A172 (cell line): ENCODE measurements around the gene TMEM238L. TPM values are rescaled to one million over a fixed set of nuclear protein-coding genes. Genes with fewer than 3 reads are reported as not detected.
"Not testable (repeated sequence)": the region's sequence is repeated elsewhere in the genome, so short reads cannot be mapped to it uniquely, and the experiment has no call there.

Source experiments
- DNase-seq: peaks from one replicate; pipeline ENCODE4 v3.0.0-alpha.2; 2015; ENCODE audit warnings: low spot score
- total RNA-seq: library from RNA; depleted of rRNA; stranded (reverse); fragments of >200 nt; shearing (Covaris generic); gene quantifications from 2 replicates; pipeline ENCODE4 v1.2.3, GENCODE V29; 2014; rRNA removed

The TMEM238L gene
- total RNA-seq, result not detected in 2 replicates

- DNase-seq, result no peak
These were observed at the start of gene TMEM238L for GRCh38 chr17:10803830-10804475. TMEM238L (minus strand) TSS chr17:10804099; CDS start chr17:10803963, 136 bp downstream.

GRCh38 chr17:10846636-10847035 lies 42.7 kb upstream of the TMEM238L start:
- not testable (repeated sequence) for DNase-seq

- no peak for DNase-seq
These were observed 41.5 kb upstream of the TMEM238L start for GRCh38 chr17:10845388-10845751.

- DNase-seq, result peak; percentile 70
These were observed 40.9 kb upstream of the TMEM238L start for GRCh38 chr17:10844621-10845387.

GRCh38 chr17:10843811-10844210 lies 39.9 kb upstream of the TMEM238L start:
- no peak for DNase-seq

GRCh38 chr17:10842658-10843057 lies 38.8 kb upstream of the TMEM238L start:
- no peak for DNase-seq

- DNase-seq, result no peak
These were observed 34.8 kb upstream of the TMEM238L start for GRCh38 chr17:10838682-10839081.

- no peak for DNase-seq
These were observed 34.0 kb upstream of the TMEM238L start, which contains the start of gene PIRT for GRCh38 chr17:10837921-10838320. PIRT (minus strand) TSS chr17:10838087; CDS start chr17:10825645, 12,442 bp downstream.

- no peak for DNase-seq
These were observed 33.2 kb upstream of the TMEM238L start for GRCh38 chr17:10836966-10837590.

- no peak for DNase-seq
These were observed 32.2 kb upstream of the TMEM238L start for GRCh38 chr17:10836145-10836544.

- DNase-seq, result no peak
These were observed 27.8 kb upstream of the TMEM238L start for GRCh38 chr17:10831696-10832095.

GRCh38 chr17:10827898-10828552 lies 24.1 kb upstream of the TMEM238L start:
- DNase-seq, result no peak

- DNase-seq, result no peak
These were observed 21.0 kb upstream of the TMEM238L start for GRCh38 chr17:10824874-10825273.

- DNase-seq, result no peak
These were observed 17.9 kb upstream of the TMEM238L start for GRCh38 chr17:10821770-10822169.

- DNase-seq, result no peak
These were observed 17.2 kb upstream of the TMEM238L start for GRCh38 chr17:10821054-10821453.

GRCh38 chr17:10815319-10815718 lies 11.4 kb upstream of the TMEM238L start:
- no peak for DNase-seq

GRCh38 chr17:10814075-10814474 lies 10.2 kb upstream of the TMEM238L start:
- no peak for DNase-seq

GRCh38 chr17:10812674-10813073 lies 8.8 kb upstream of the TMEM238L start:
- DNase-seq, result no peak

GRCh38 chr17:10809605-10810004 lies 5.7 kb upstream of the TMEM238L start:
- DNase-seq, result no peak

- no peak for DNase-seq
These were observed 3.8 kb upstream of the TMEM238L start for GRCh38 chr17:10807704-10808128.

GRCh38 chr17:10806545-10807262 lies 2.8 kb upstream of the TMEM238L start:
- DNase-seq, result no peak
